Right lobe of liver (tissue), 6 donors: Measurements from ENCODE around the gene COL19A1. TPM values are rescaled to one million over a fixed set of nuclear protein-coding genes. Genes with fewer than 3 reads are reported as not detected.
"Not testable (repeated sequence)": the region's sequence is repeated elsewhere in the genome, so short reads cannot be mapped to it uniquely, and the experiment has no call there.

Experiments
- ATAC-seq, 4 donors: fragments of 200-7000 bp; cut with Tn5 transposase; one replicate each; pipeline ENCODE4 v1.9.1; 2020; ENCODE audit warnings: mild to moderate bottlenecking in 4 of 4, moderate library complexity in 4 of 4
- DNase-seq, 3 donors: peaks; one replicate each; pipeline ENCODE4 v3.0.0-alpha.2; 2020
- H3K27ac ChIP-seq, 3 donors: fragments of 200-600 bp; one replicate each; pipeline ENCODE4 v1.8.0; 2022
- H3K27me3 ChIP-seq, 2 donors: fragments of 200-600 bp; one replicate each; pipeline ENCODE4 v1.8.0; 2022
- H3K36me3 ChIP-seq, 4 donors: fragments of 200-600 bp; sonication (generic) in 1 of 4; one replicate each; pipeline versions ENCODE4 v1.5.1 to v1.8.0; 2017 to 2022; ENCODE audit warnings: control low read depth in 1 of 4
- H3K4me1 ChIP-seq, 4 donors: fragments of 200-600 bp; sonication (generic) in 1 of 4; one replicate each; pipeline versions ENCODE4 v1.5.1 to v1.8.0; 2017 to 2022; ENCODE audit warnings: control low read depth in 1 of 4
- H3K4me3 ChIP-seq, 3 donors: fragments of 200-600 bp; one replicate each; pipeline ENCODE4 v1.8.0; 2022
- H3K9me3 ChIP-seq, 4 donors: fragments of 200-600 bp; sonication (generic) in 1 of 4; one replicate each; pipeline versions ENCODE4 v1.5.1 to v1.8.0; 2017 to 2022; ENCODE audit warnings: control low read depth in 1 of 4
- CTCF ChIP-seq, 4 donors: fragments of 200-600 bp in 3 of 4; fragments of 450-650 bp in 1 of 4; IDR thresholded peaks; one replicate each; pipeline versions ENCODE4 v1.5.1 to v1.8.0; 2016 to 2022; ENCODE audit warnings: antibody characterized with exemption in 4 of 4, mild to moderate bottlenecking in 2 of 4
- POLR2A ChIP-seq: fragments of 450-650 bp; IDR thresholded peaks from one replicate; pipeline ENCODE4 v1.6.1; 2017; ENCODE audit warnings: antibody characterized with exemption, mild to moderate bottlenecking
- WGBS: methylation state at CpG from one replicate; pipeline ENCODE4 v1.1.6; 2018; ENCODE audit warnings: low coverage, low lambda C conversion rate; ENCODE audit not compliant: insufficient coverage; ENCODE audit errors: missing lambda C conversion rate; 5-methylcytosine and 5-hydroxymethylcytosine counted together
- intact Hi-C, 2 donors: fragments of 100-400 bp; cut with DNase I; formaldehyde crosslinking; loops; one replicate each; pipeline versions ENCODE4 v1.11.2 to v1.14.1; 2022
- total RNA-seq, 6 experiments: library from RNA; depleted of rRNA in 2 of 6; stranded (reverse); fragments of >200 nt in 2 of 6; fragmentation: NEBNext Ultra II Directional in 3 of 6; extraction: Animal tissue kit (Norgen Biotek cat#: 25700) in 3 of 6; gene quantifications; one replicate each; pipeline versions ENCODE4 v1.1.0 to v1.2.4, GENCODE V29; 2016 to 2023
- donor health status: DM: no; HTN: yes; CAD: no.
- donor health status: DM: no; HTN: no; CAD: no.
- donor health status: DM: no; HTN: no; CAD: no.
- donor health status: DM: no; HTN: yes; CAD: no.
- donor health status: DM: no; HTN: yes; CAD: no.

The COL19A1 gene
- total RNA-seq, 6 experiments from 2014 or later, result 0.18 to 0.39 (median 0.27) TPM; not detected in 2

GRCh38 chr6:69887714-69888345 is 21.5 kb downstream of the COL19A1 start:
- ATAC-seq (no peak), DNase-seq (no peak)
- WGBS, result 79% methylated on average over 5 of the region's 5 CpGs
- TF ChIP-seq POLR2A, result no peak
- H3K27ac ChIP-seq, result no peak overlapping the region
- H3K36me3 ChIP-seq, result no peaks in the 10 kb centered on the region
- intact Hi-C loops, result no loop called here
- H3K9me3 ChIP-seq, result no peaks in the 10 kb centered on the region
- no peak overlapping the region for H3K4me3 ChIP-seq
- H3K27me3 ChIP-seq, result no peaks in the 10 kb centered on the region
- no peaks in the 10 kb centered on the region for H3K4me1 ChIP-seq

GRCh38 chr6:69888482-69889233 is 22.3 kb downstream of the COL19A1 start:
- TF ChIP-seq CTCF (IDR thresholded peaks at IDR 0.05) (no peak), POLR2A (no peak)
- no peaks in the 10 kb centered on the region for H3K27me3 ChIP-seq
- intact Hi-C loops, result no loop called here
- H3K4me1 ChIP-seq, result no peaks in the 10 kb centered on the region
- no peaks in the 10 kb centered on the region for H3K36me3 ChIP-seq
- ATAC-seq (no peak), DNase-seq (no peak)
- H3K27ac ChIP-seq, result no peak overlapping the region
- WGBS, result 75% methylated on average over 4 of the region's 6 CpGs
- no peak overlapping the region for H3K4me3 ChIP-seq
- H3K9me3 ChIP-seq, result no peaks in the 10 kb centered on the region

- H3K36me3 ChIP-seq, H3K27me3 ChIP-seq, DNase-seq, H3K4me3 ChIP-seq, ATAC-seq, intact Hi-C loops, H3K9me3 ChIP-seq, H3K27ac ChIP-seq, H3K4me1 ChIP-seq: not testable (repeated sequence)
- 78% methylated on average over 8 of the region's 9 CpGs for WGBS
These were observed 23.0 kb downstream of the COL19A1 start for GRCh38 chr6:69889234-69889974.

DNA sequence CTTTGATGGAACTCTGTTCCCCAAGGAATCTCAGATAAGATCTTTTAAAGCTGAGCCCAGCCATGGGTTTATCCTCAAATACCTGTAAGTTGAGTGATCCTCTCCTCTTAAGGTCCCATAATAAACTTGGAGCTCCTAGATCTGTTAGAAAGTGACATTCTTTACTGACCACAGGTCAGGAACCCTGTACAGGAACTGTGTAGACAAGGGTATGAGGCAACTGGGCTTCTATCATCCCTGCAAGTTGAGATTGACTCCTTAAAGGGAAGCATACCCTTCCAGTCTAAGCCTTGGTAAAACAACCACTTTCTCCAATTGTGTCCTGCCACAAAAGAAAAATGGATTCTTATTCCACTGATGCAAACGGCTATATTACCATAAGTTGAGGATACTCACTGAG is 26.2 kb downstream of the COL19A1 start:
- WGBS, result 68% methylated on average over 1 of the region's 1 CpG
- H3K4me3 ChIP-seq, H3K9me3 ChIP-seq, intact Hi-C loops, H3K4me1 ChIP-seq, H3K27ac ChIP-seq, H3K27me3 ChIP-seq, H3K36me3 ChIP-seq, ATAC-seq, DNase-seq: not testable (repeated sequence)

- not testable (repeated sequence) for DNase-seq
These were observed 26.9 kb downstream of the COL19A1 start for GRCh38 chr6:69893266-69893665.

DNA sequence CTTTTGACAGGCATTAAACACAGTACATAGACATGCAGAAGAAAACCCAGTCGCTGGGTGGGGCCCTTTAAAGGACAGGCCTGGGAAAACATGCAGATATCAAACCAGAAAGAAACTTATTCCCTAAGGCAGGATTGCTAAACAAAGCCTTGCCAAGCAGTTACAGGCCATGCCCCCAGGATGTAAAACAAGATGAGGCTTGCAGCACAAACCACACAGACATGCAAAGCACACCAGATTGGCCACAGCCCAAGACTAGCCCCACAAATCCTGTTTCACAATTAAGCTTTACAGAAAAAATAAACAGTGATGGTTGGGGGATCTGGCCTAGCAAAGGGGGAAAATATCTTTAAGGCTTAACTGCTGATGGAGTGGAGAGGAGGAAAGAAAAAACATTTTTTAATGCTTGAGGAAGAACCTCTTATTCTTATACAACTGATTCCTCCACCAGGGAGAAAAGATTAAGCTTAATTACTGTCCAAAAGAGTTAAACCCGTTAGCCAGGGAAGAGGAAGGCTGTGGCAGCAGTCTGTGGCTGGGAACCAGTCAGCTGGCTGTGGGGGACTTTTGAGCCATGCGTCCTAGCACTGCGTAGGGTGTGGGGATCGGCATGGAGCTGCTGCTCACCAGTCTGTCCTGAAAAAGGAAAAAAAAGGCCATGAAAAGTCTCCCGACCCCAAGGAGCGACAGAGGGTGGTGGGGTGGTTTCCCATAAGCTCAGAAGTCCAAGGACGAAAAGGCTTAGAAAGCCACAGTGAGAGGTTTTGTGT is 28.4 kb downstream of the COL19A1 start:
- no peak for TF ChIP-seq CTCF (IDR thresholded peaks at IDR 0.05)
- TF ChIP-seq POLR2A, result no peak
- intact Hi-C loops, result no loop called here
- Histone ChIP-seq H3K9me3 (no peaks in the 10 kb centered on the region), H3K27me3 (no peaks in the 10 kb centered on the region), H3K4me1 (no peaks in the 10 kb centered on the region), H3K27ac (no peak overlapping the region), H3K36me3 (no peaks in the 10 kb centered on the region), H3K4me3 (no peak overlapping the region)
- no peak for DNase-seq
- WGBS, result 61% methylated on average over 6 of the region's 8 CpGs
- no peak for ATAC-seq

More at GRCh38 chr6:69893266-69893665, 26.9 kb downstream of the COL19A1 start:
- H3K4me3 ChIP-seq, H3K27me3 ChIP-seq, H3K27ac ChIP-seq, H3K9me3 ChIP-seq, H3K4me1 ChIP-seq, intact Hi-C loops, H3K36me3 ChIP-seq, ATAC-seq: not testable (repeated sequence)
